Measurements from ENCODE around the gene ITGA2B. TPM values are rescaled to one million over a fixed set of nuclear protein-coding genes. Genes with fewer than 3 reads are reported as not detected.

The ITGA2B gene
- total and polyA plus RNA-seq, 2 donors (not counting 1 experiment from before 2014, with no cell fraction given), result 0.10 to 0.66 TPM

DNA sequence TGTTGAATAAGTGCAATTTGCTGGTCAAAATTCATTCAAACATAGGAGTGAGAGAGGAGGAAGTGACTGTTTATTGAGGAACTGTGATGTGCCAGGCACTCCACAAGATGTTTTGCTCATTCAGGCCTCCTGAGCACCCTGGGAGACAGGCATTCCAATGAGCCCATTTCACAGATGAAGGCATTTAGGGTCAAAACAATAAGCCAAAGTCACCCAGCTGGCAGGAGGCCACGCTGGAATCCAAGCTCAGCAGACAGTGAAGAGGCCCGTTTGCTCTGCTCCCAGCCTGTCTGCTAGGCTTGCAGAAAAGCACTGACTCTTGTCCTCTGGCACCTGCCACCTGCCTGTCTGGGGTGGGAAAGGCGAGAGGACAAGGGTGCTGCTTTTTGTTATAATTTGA, 54.7 kb downstream of the ITGA2B start:
- Histone ChIP-seq H3K4me2 (ENCODE audit: extremely low read depth, insufficient read depth, low read length) (no peak overlapping the region), H2AFZ (ENCODE audit: low read length) (no peak overlapping the region), H3K4me1 (ENCODE audit: control insufficient read depth, extremely low read depth, insufficient read depth, low read length) (no peaks in the 10 kb centered on the region), H3K4me3 (replicated peaks in 1 of 4; ENCODE audit: control extremely low read depth in 1 of 4, insufficient read depth in 1 of 4, low read depth in 3 of 4, low read length in 4 of 4) (no peak overlapping the region), H3K9ac (ENCODE audit: insufficient read depth, low read length) (no peak overlapping the region), H3K79me2 (ENCODE audit: control insufficient read depth, insufficient read depth, low read length) (no peaks in the 10 kb centered on the region), H3K27me3 (ENCODE audit: control insufficient read depth, insufficient read depth, low read length) (no peaks in the 10 kb centered on the region), H3K36me3 (ENCODE audit: control insufficient read depth, insufficient read depth, low read length) (no peaks in the 10 kb centered on the region), H4K20me1 (ENCODE audit: control insufficient read depth, extremely low read depth, insufficient read depth, low read length) (no peaks in the 10 kb centered on the region), H3K9me3 (ENCODE audit: control insufficient read depth, insufficient read depth, low read depth, low read length) (no peaks in the 10 kb centered on the region), H3K27ac (ENCODE audit: insufficient read depth, low read length) (no peak overlapping the region)
- no peak for DNase-seq (ENCODE audit: low read depth in 2 of 2)
- TF ChIP-seq EZH2 (IDR thresholded peaks at IDR 0.05; ENCODE audit: low read length, missing control alignments), result no peak
- TF ChIP-seq CTCF (conservative IDR thresholded peaks at IDR 0.05 in 1 of 2, IDR thresholded peaks at IDR 0.05 in 1 of 2; ENCODE audit: low read depth in 1 of 2, low read length in 2 of 2), result no peak

DNA sequence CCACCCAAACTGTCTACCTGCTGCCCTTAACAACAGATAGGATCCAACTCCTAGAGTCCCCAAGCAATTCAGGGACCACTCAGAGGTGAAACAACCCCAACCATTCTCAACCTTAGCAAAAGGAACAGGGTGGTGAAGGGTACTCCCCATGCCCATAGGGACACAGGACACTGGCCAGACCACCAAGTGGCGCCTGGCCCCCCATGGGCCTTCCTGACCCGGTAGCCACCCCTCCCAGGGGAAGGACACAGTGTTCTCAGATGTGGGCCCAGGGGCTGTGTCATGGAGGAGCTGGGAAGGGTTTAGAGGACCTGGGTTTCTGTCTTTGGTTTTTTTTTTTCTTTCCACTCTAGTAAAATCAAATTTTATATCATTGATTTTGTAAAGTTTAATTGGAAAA, 55.1 kb downstream of the ITGA2B start:
- Histone ChIP-seq H3K27me3 (ENCODE audit: control insufficient read depth, insufficient read depth, low read length) (no peaks in the 10 kb centered on the region), H3K36me3 (ENCODE audit: control insufficient read depth, insufficient read depth, low read length) (no peaks in the 10 kb centered on the region), H3K4me3 (replicated peaks in 1 of 4; ENCODE audit: control extremely low read depth in 1 of 4, insufficient read depth in 1 of 4, low read depth in 3 of 4, low read length in 4 of 4) (no peak overlapping the region), H3K4me2 (ENCODE audit: extremely low read depth, insufficient read depth, low read length) (no peak overlapping the region), H3K27ac (ENCODE audit: insufficient read depth, low read length) (no peak overlapping the region), H3K79me2 (ENCODE audit: control insufficient read depth, insufficient read depth, low read length) (no peaks in the 10 kb centered on the region), H3K4me1 (ENCODE audit: control insufficient read depth, extremely low read depth, insufficient read depth, low read length) (no peaks in the 10 kb centered on the region), H4K20me1 (ENCODE audit: control insufficient read depth, extremely low read depth, insufficient read depth, low read length) (no peaks in the 10 kb centered on the region), H2AFZ (ENCODE audit: low read length) (no peak overlapping the region), H3K9me3 (ENCODE audit: control insufficient read depth, insufficient read depth, low read depth, low read length) (no peaks in the 10 kb centered on the region), H3K9ac (ENCODE audit: insufficient read depth, low read length) (no peak overlapping the region)
- no peak for DNase-seq (ENCODE audit: low read depth in 2 of 2)
- TF ChIP-seq CTCF (conservative IDR thresholded peaks at IDR 0.05 in 1 of 2, IDR thresholded peaks at IDR 0.05 in 1 of 2; ENCODE audit: low read depth in 1 of 2, low read length in 2 of 2) (no peak), EZH2 (IDR thresholded peaks at IDR 0.05; ENCODE audit: low read length, missing control alignments) (no peak)

DNA sequence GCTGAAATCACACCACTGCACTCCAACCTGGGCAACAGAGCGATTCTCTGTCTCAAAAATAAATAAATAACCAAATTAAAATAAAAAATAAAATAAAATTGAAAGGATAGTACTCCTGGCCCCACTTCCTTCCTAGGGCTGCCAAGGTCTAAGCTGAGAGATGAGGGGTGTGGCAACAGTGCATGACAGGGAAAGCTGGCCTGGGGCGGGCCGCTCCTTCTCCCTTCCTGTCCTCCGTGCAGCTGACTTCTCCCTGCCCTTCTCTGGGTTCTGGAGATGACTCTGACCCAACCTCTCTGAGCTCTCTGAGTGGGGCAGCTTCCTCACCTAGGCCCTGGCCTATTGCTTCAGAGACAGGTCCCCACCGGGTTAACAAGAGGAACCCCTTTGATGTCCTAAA, 56.1 kb downstream of the ITGA2B start:
- no peaks in the 10 kb centered on the region for H3K36me3 ChIP-seq (ENCODE audit: control insufficient read depth, insufficient read depth, low read length)
- no peak overlapping the region for H3K4me2 ChIP-seq (ENCODE audit: extremely low read depth, insufficient read depth, low read length)
- TF ChIP-seq CTCF (conservative IDR thresholded peaks at IDR 0.05 in 1 of 2, IDR thresholded peaks at IDR 0.05 in 1 of 2; ENCODE audit: low read depth in 1 of 2, low read length in 2 of 2), result no peak
- no peak for TF ChIP-seq EZH2 (IDR thresholded peaks at IDR 0.05; ENCODE audit: low read length, missing control alignments)
- DNase-seq (ENCODE audit: low read depth in 2 of 2), result no peak
- H2AFZ ChIP-seq (ENCODE audit: low read length), result no peak overlapping the region
- H3K27ac ChIP-seq (ENCODE audit: insufficient read depth, low read length), result no peak overlapping the region
- H3K27me3 ChIP-seq (ENCODE audit: control insufficient read depth, insufficient read depth, low read length), result no peaks in the 10 kb centered on the region
- no peak overlapping the region for H3K9ac ChIP-seq (ENCODE audit: insufficient read depth, low read length)
- no peaks in the 10 kb centered on the region for H4K20me1 ChIP-seq (ENCODE audit: control insufficient read depth, extremely low read depth, insufficient read depth, low read length)
- no peak overlapping the region for H3K4me3 ChIP-seq (replicated peaks in 1 of 4; ENCODE audit: control extremely low read depth in 1 of 4, insufficient read depth in 1 of 4, low read depth in 3 of 4, low read length in 4 of 4)
- H3K4me1 ChIP-seq (ENCODE audit: control insufficient read depth, extremely low read depth, insufficient read depth, low read length), result no peaks in the 10 kb centered on the region
- no peaks in the 10 kb centered on the region for H3K79me2 ChIP-seq (ENCODE audit: control insufficient read depth, insufficient read depth, low read length)
- H3K9me3 ChIP-seq (ENCODE audit: control insufficient read depth, insufficient read depth, low read depth, low read length), result no peaks in the 10 kb centered on the region
